ENCODE results near the gene LMF1.

Gene LMF1

GRCh38 chr16:830107-830870 lies 140.5 kb downstream of the LMF1 start:
- H3K36me3 ChIP-seq (ENCODE audit: control insufficient read depth in 2 of 2, insufficient read depth in 2 of 2, low read length in 2 of 2) = no peaks in the 10 kb centered on the region
- H3K9me3 ChIP-seq (ENCODE audit: control insufficient read depth in 2 of 2, low read length in 2 of 2) = no peaks in the 10 kb centered on the region
- H3K27me3 ChIP-seq (ENCODE audit: control insufficient read depth in 2 of 2, insufficient read depth in 2 of 2, low read length in 2 of 2) = peaks cover 0 to 4% of the 10 kb centered on the region in 2 donors
- no peak overlapping the region for H3K27ac ChIP-seq (ENCODE audit: low read depth in 2 of 2, low read length in 2 of 2)
- peaks cover 3 to 5% of the 10 kb centered on the region in 2 donors for H3K4me1 ChIP-seq (ENCODE audit: control insufficient read depth in 2 of 2, insufficient read depth in 2 of 2, low read length in 2 of 2)
- H3K4me3 ChIP-seq (ENCODE audit: low read length in 2 of 2) = no peak overlapping the region
- H3K9ac ChIP-seq (ENCODE audit: low read depth in 1 of 2, low read length in 2 of 2) = no peak overlapping the region

DNA sequence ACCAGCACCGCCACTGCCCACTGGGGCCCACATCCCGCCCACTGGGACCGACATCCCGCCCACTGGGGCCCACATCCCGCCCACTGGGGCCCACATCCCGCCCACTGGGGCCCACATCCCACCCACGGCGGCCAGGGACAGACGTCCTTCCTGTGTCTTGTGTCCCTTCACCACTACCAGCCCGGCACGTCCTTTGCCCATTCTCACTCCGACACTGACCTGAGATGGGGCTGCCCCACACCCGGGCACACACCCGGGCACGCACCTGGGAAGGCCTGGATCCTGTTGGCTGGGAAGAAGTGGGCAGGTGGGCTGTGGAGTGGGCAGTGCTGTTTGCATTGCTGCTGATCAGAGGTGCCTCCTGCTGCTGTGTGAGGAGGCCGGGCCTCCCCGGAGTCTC lies 141.9 kb downstream of the LMF1 start:
- Histone ChIP-seq H3K9ac (ENCODE audit: low read depth in 1 of 2, low read length in 2 of 2) (no peak overlapping the region), H3K4me1 (ENCODE audit: control insufficient read depth in 2 of 2, insufficient read depth in 2 of 2, low read length in 2 of 2) (peaks cover 3 to 5% of the 10 kb centered on the region in 2 donors), H3K27ac (ENCODE audit: low read depth in 2 of 2, low read length in 2 of 2) (no peak overlapping the region), H3K4me3 (ENCODE audit: low read length in 2 of 2) (no peak overlapping the region), H3K36me3 (ENCODE audit: control insufficient read depth in 2 of 2, insufficient read depth in 2 of 2, low read length in 2 of 2) (no peaks in the 10 kb centered on the region), H3K9me3 (ENCODE audit: control insufficient read depth in 2 of 2, low read length in 2 of 2) (no peaks in the 10 kb centered on the region), H3K27me3 (ENCODE audit: control insufficient read depth in 2 of 2, insufficient read depth in 2 of 2, low read length in 2 of 2) (peaks cover 0 to 2% of the 10 kb centered on the region in 2 donors)

DNA sequence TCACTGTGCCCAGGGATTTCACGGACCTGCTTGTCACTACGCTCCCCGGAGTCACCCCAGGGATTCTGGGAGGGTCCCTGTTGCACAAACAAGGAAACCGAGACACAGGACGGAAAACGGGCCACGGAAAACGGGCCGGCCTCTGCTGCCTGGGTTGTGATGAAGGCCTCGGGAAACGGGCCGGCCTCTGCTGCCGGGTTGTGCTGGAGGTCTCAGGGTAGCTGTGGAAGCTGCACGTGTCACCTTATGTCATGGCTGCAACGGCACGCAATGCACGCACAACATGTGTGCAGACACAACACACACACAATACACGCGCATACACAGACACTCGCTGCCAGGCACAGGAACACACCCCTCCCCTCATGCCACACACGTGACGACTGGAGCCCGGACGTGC lies 143.3 kb downstream of the LMF1 start:
- no peak overlapping the region for H3K9ac ChIP-seq (ENCODE audit: low read depth in 1 of 2, low read length in 2 of 2)
- peaks cover 0 to 2% of the 10 kb centered on the region in 2 donors for H3K27me3 ChIP-seq (ENCODE audit: control insufficient read depth in 2 of 2, insufficient read depth in 2 of 2, low read length in 2 of 2)
- no peaks in the 10 kb centered on the region for H3K36me3 ChIP-seq (ENCODE audit: control insufficient read depth in 2 of 2, insufficient read depth in 2 of 2, low read length in 2 of 2)
- H3K4me3 ChIP-seq (ENCODE audit: low read length in 2 of 2) = no peak overlapping the region
- H3K27ac ChIP-seq (ENCODE audit: low read depth in 2 of 2, low read length in 2 of 2) = no peak overlapping the region
- H3K4me1 ChIP-seq (ENCODE audit: control insufficient read depth in 2 of 2, insufficient read depth in 2 of 2, low read length in 2 of 2) = peaks cover 0 to 3% of the 10 kb centered on the region in 2 donors
- H3K9me3 ChIP-seq (ENCODE audit: control insufficient read depth in 2 of 2, low read length in 2 of 2) = no peaks in the 10 kb centered on the region

GRCh38 chr16:825341-826061 lies 145.3 kb downstream of the LMF1 start:
- Histone ChIP-seq H3K4me3 (ENCODE audit: low read length in 2 of 2) (no peak overlapping the region), H3K4me1 (ENCODE audit: control insufficient read depth in 2 of 2, insufficient read depth in 2 of 2, low read length in 2 of 2) (no peaks in the 10 kb centered on the region), H3K9ac (ENCODE audit: low read depth in 1 of 2, low read length in 2 of 2) (no peak overlapping the region), H3K27me3 (ENCODE audit: control insufficient read depth in 2 of 2, insufficient read depth in 2 of 2, low read length in 2 of 2) (peaks cover 0 to 2% of the 10 kb centered on the region in 2 donors), H3K9me3 (ENCODE audit: control insufficient read depth in 2 of 2, low read length in 2 of 2) (no peaks in the 10 kb centered on the region), H3K36me3 (ENCODE audit: control insufficient read depth in 2 of 2, insufficient read depth in 2 of 2, low read length in 2 of 2) (no peaks in the 10 kb centered on the region), H3K27ac (ENCODE audit: low read depth in 2 of 2, low read length in 2 of 2) (no peak overlapping the region)

GRCh38 chr16:824601-825000 lies 146.2 kb downstream of the LMF1 start:
- H3K36me3 ChIP-seq (ENCODE audit: control insufficient read depth in 2 of 2, insufficient read depth in 2 of 2, low read length in 2 of 2) = no peaks in the 10 kb centered on the region
- no peaks in the 10 kb centered on the region for H3K4me1 ChIP-seq (ENCODE audit: control insufficient read depth in 2 of 2, insufficient read depth in 2 of 2, low read length in 2 of 2)
- H3K27me3 ChIP-seq (ENCODE audit: control insufficient read depth in 2 of 2, insufficient read depth in 2 of 2, low read length in 2 of 2) = peaks cover 0 to 2% of the 10 kb centered on the region in 2 donors
- no peak overlapping the region for H3K4me3 ChIP-seq (ENCODE audit: low read length in 2 of 2)
- H3K9ac ChIP-seq (ENCODE audit: low read depth in 1 of 2, low read length in 2 of 2) = no peak overlapping the region
- no peak overlapping the region for H3K27ac ChIP-seq (ENCODE audit: low read depth in 2 of 2, low read length in 2 of 2)
- no peaks in the 10 kb centered on the region for H3K9me3 ChIP-seq (ENCODE audit: control insufficient read depth in 2 of 2, low read length in 2 of 2)

DNA sequence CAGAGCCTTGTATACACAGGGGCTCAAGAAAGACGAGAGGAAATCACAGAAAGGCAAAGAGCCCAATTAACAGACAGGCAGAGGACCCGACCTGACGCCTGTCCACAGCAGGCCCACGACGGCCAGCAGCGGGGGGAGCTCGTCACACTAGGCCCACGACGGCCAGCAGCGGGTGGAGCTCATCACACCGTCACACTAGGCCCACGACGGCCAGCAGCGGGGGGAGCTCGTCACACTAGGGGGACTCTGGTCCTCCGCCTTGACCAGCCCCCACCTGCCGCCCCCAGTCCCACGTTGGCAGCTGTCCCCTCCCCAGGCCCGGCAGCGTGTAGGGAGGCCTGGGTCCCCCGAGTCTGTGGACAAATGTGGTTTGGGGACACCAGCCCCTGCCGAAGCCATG lies 146.6 kb downstream of the LMF1 start:
- Histone ChIP-seq H3K27ac (ENCODE audit: low read depth in 2 of 2, low read length in 2 of 2) (no peak overlapping the region), H3K27me3 (ENCODE audit: control insufficient read depth in 2 of 2, insufficient read depth in 2 of 2, low read length in 2 of 2) (peaks cover 0 to 2% of the 10 kb centered on the region in 2 donors), H3K9me3 (ENCODE audit: control insufficient read depth in 2 of 2, low read length in 2 of 2) (no peaks in the 10 kb centered on the region), H3K4me3 (ENCODE audit: low read length in 2 of 2) (no peak overlapping the region), H3K9ac (ENCODE audit: low read depth in 1 of 2, low read length in 2 of 2) (no peak overlapping the region), H3K4me1 (ENCODE audit: control insufficient read depth in 2 of 2, insufficient read depth in 2 of 2, low read length in 2 of 2) (no peaks in the 10 kb centered on the region), H3K36me3 (ENCODE audit: control insufficient read depth in 2 of 2, insufficient read depth in 2 of 2, low read length in 2 of 2) (no peaks in the 10 kb centered on the region)

DNA sequence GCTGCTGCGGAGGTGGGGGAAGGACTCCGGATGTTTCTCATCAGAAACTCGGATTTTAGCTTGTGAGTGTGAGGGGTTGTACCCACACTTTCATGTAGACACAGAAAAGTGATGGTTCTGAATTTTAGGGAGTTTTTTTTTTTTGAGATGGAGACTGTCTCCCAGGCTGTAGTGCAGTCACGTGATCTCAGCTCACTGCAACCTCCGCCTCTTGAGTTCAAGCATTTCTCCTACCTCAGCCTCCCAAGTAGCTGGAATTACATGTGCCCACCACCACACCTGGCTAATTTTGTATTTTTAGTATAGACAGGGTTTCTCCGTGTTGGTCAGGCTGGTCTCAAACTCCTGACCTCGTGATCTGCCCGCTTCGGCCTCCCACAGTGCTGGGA lies 147.9 kb downstream of the LMF1 start:
- Histone ChIP-seq H3K27me3 (ENCODE audit: control insufficient read depth in 2 of 2, insufficient read depth in 2 of 2, low read length in 2 of 2) (peaks cover 0 to 4% of the 10 kb centered on the region in 2 donors), H3K4me3 (ENCODE audit: low read length in 2 of 2) (no peak overlapping the region), H3K4me1 (ENCODE audit: control insufficient read depth in 2 of 2, insufficient read depth in 2 of 2, low read length in 2 of 2) (no peaks in the 10 kb centered on the region), H3K9ac (ENCODE audit: low read depth in 1 of 2, low read length in 2 of 2) (no peak overlapping the region), H3K9me3 (ENCODE audit: control insufficient read depth in 2 of 2, low read length in 2 of 2) (peaks cover 0 to 3% of the 10 kb centered on the region in 2 donors), H3K27ac (ENCODE audit: low read depth in 2 of 2, low read length in 2 of 2) (no peak overlapping the region), H3K36me3 (ENCODE audit: control insufficient read depth in 2 of 2, insufficient read depth in 2 of 2, low read length in 2 of 2) (no peaks in the 10 kb centered on the region)

DNA sequence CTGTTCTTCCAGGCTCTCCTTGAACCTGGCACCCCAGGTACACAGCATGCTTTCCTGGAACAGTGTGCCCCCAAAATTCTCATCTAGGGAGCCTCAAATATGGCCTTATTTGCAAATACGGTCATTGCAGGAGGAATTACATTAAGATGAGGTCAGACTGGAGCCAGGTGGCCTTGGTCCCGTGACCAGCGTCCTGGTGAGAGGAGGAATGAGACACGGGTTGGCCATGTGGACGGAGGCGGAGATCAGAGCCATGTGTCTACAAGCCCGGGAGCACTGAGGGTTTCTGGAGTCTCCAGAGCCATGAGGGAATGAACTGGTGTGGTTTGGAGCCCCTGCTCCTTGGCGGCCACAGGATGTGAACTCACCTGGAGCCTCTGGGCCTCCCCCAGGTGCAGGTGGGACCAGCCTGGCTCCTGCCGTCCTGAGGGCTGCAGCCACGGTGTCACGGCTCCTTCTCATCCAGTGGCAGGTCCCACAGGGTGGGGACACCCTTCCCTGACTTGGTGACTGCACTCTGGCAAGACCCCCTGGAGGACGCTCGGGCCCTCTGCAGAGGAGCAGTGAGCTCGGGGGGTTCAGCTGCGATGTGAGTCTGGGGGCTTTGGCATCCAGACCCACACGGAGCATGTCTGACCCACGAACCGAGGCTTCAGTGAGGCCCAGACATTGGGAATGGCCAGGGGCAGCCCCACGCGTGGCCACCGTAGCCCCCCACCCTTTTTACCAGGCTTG lies 148.4 kb downstream of the LMF1 start:
- Histone ChIP-seq H3K27ac (ENCODE audit: low read depth in 2 of 2, low read length in 2 of 2) (no peak overlapping the region), H3K36me3 (ENCODE audit: control insufficient read depth in 2 of 2, insufficient read depth in 2 of 2, low read length in 2 of 2) (no peaks in the 10 kb centered on the region), H3K9ac (ENCODE audit: low read depth in 1 of 2, low read length in 2 of 2) (no peak overlapping the region), H3K4me3 (ENCODE audit: low read length in 2 of 2) (no peak overlapping the region), H3K4me1 (ENCODE audit: control insufficient read depth in 2 of 2, insufficient read depth in 2 of 2, low read length in 2 of 2) (no peaks in the 10 kb centered on the region), H3K9me3 (ENCODE audit: control insufficient read depth in 2 of 2, low read length in 2 of 2) (peaks cover 0 to 3% of the 10 kb centered on the region in 2 donors), H3K27me3 (ENCODE audit: control insufficient read depth in 2 of 2, insufficient read depth in 2 of 2, low read length in 2 of 2) (peaks cover 0 to 4% of the 10 kb centered on the region in 2 donors)

DNA sequence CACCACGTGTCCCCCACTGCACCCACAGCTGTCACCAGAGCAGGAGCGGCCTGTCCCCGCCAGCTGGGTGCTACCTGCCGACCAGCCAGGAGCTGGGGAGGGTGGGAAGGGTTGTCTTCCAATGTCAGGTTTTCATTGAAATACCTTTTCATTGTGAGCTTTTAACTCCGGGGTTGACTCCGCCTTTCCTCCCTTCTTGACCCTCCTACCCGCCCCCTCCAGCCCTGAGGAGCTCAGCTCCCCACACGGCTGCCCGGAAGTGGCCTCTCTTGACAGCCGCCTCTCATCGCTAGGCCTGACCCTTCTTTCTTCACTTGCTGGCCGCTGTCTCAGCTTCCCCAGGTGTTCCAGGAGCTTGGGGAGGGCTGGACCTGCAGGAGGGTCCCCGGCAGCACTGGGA lies 149.0 kb downstream of the LMF1 start:
- peaks cover 0 to 4% of the 10 kb centered on the region in 2 donors for H3K27me3 ChIP-seq (ENCODE audit: control insufficient read depth in 2 of 2, insufficient read depth in 2 of 2, low read length in 2 of 2)

DNA sequence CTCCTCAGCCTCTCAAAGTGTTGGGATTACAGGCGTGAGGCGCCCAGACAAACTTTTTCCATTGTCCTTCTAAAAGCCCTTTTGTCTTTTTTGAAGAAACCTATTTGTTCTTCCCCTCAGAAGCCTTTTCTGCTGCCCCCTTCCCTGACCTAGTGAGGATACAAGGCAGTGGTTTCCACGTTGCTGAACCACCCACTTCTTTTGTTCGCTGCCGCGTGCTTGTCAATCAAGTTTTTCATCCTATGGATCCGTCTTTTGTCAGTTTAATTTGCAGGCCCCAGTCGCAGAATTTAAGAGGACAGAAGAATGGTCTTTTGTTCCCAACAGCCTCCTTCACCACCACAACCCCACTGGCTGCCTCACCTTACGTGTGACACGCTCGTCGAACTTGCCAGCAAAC lies 150.0 kb downstream of the LMF1 start:
- H3K9me3 ChIP-seq (ENCODE audit: control insufficient read depth in 2 of 2, low read length in 2 of 2) = peaks cover 0 to 3% of the 10 kb centered on the region in 2 donors
- no peaks in the 10 kb centered on the region for H3K4me1 ChIP-seq (ENCODE audit: control insufficient read depth in 2 of 2, insufficient read depth in 2 of 2, low read length in 2 of 2)
- H3K27me3 ChIP-seq (ENCODE audit: control insufficient read depth in 2 of 2, insufficient read depth in 2 of 2, low read length in 2 of 2) = peaks cover 0 to 2% of the 10 kb centered on the region in 2 donors
- no peaks in the 10 kb centered on the region for H3K36me3 ChIP-seq (ENCODE audit: control insufficient read depth in 2 of 2, insufficient read depth in 2 of 2, low read length in 2 of 2)
- no peak overlapping the region for H3K4me3 ChIP-seq (ENCODE audit: low read length in 2 of 2)
- no peak overlapping the region for H3K27ac ChIP-seq (ENCODE audit: low read depth in 2 of 2, low read length in 2 of 2)
- no peak overlapping the region for H3K9ac ChIP-seq (ENCODE audit: low read depth in 1 of 2, low read length in 2 of 2)

More for the DNA sequence above, 149.0 kb downstream of the LMF1 start:
- H3K9ac ChIP-seq (ENCODE audit: low read depth in 1 of 2, low read length in 2 of 2) = no peak overlapping the region
- H3K4me3 ChIP-seq (ENCODE audit: low read length in 2 of 2) = no peak overlapping the region
- no peaks in the 10 kb centered on the region for H3K36me3 ChIP-seq (ENCODE audit: control insufficient read depth in 2 of 2, insufficient read depth in 2 of 2, low read length in 2 of 2)
- H3K9me3 ChIP-seq (ENCODE audit: control insufficient read depth in 2 of 2, low read length in 2 of 2) = peaks cover 0 to 3% of the 10 kb centered on the region in 2 donors
- H3K4me1 ChIP-seq (ENCODE audit: control insufficient read depth in 2 of 2, insufficient read depth in 2 of 2, low read length in 2 of 2) = no peaks in the 10 kb centered on the region
- no peak overlapping the region for H3K27ac ChIP-seq (ENCODE audit: low read depth in 2 of 2, low read length in 2 of 2)
